Vagina (tissue), 2 donors: ENCODE data around the gene RAVER2. TPM values are rescaled to one million over a fixed set of nuclear protein-coding genes. Genes with fewer than 3 reads are reported as not detected.
"Not testable (repeated sequence)": the region's sequence is repeated elsewhere in the genome, so short reads cannot be mapped to it uniquely, and the experiment has no call there.

ENCODE experiments used
- DNase-seq, 2 donors: peaks; one replicate each; pipeline ENCODE4 v3.0.0-alpha.2; 2017; ENCODE audit errors: extremely low spot score in 2 of 2
- H3K27ac ChIP-seq: fragments of 200-600 bp; sonication (generic); one replicate; pipeline ENCODE4 v1.5.1; 2019
- H3K27me3 ChIP-seq: fragments of 200-600 bp; sonication (generic); one replicate; pipeline ENCODE4 v1.5.1; 2019
- H3K36me3 ChIP-seq, 2 donors: fragments of 200-600 bp; sonication (generic); one replicate each; pipeline ENCODE4 v1.5.1; 2017 to 2019
- H3K4me1 ChIP-seq: fragments of 200-600 bp; sonication (generic); one replicate; pipeline ENCODE4 v1.5.1; 2019
- H3K4me3 ChIP-seq, 2 donors: fragments of 200-600 bp; sonication (generic); 1 replicate in 1 of 2; 2 replicates in 1 of 2; pipeline ENCODE4 v1.5.1; 2016 to 2019
- H3K9me3 ChIP-seq: fragments of 200-600 bp; sonication (generic); one replicate; pipeline ENCODE4 v1.5.1; 2019
- POLR2A ChIP-seq, 2 donors: fragments of 450-650 bp; IDR thresholded peaks; one replicate each; pipeline ENCODE4 v1.6.1; 2017; ENCODE audit warnings: antibody characterized with exemption in 2 of 2, mild to moderate bottlenecking in 2 of 2, moderate library complexity in 2 of 2
- POLR2AphosphoS5 ChIP-seq, 2 donors: sonication (generic); formaldehyde crosslinking; IDR thresholded peaks; one replicate each; pipeline ENCODE4 v1.9.0; 2017; ENCODE audit warnings: antibody characterized with exemption in 2 of 2, mild to moderate bottlenecking in 2 of 2, low read depth in 1 of 2; ENCODE audit not compliant: insufficient read depth in 1 of 2
- intact Hi-C: fragments of 100-400 bp; cut with DNase I; formaldehyde crosslinking; loops from one replicate; pipeline ENCODE4 v1.15.1; 2023
- total RNA-seq: library from RNA; depleted of rRNA; stranded (reverse); fragments of >200 nt; gene quantifications from one replicate; pipeline ENCODE4 v1.2.3, GENCODE V29; 2016
- TF ChIP-seq, protein P1 (sequence below), 3 experiments: fragments of 450-650 bp in 2 of 3; fragments of 200-600 bp in 1 of 3; sonication (generic) in 1 of 3; IDR thresholded peaks; one replicate each; pipeline ENCODE4 v1.5.1; 2017 to 2019; ENCODE audit warnings: antibody characterized with exemption in 3 of 3, mild to moderate bottlenecking in 2 of 3, moderate library complexity in 2 of 3

RAVER2 gene
- total RNA-seq, 1 donor from 2014 or later = 15.0 TPM

DNA sequence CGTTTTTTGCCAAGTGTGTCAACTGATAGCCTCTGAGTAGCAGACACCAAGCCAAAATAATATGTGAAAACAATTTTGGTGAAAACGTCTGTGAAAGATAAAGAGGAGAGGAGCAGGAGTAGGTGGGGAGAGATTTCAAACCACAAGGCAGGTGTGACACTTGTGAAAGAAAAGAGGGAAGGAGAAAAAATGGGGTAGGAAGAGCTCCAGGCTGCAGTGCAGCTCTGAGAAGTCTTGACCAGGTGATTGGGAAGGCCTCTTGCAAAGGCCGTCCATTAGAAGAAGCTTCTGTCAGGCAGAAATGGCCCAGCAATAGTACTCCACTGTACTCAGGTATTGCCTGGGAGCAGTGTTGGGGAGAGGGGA, 10.6 kb upstream of the RAVER2 start:
- Histone ChIP-seq H3K27me3 (no peaks in the 10 kb centered on the region), H3K4me1 (no peaks in the 10 kb centered on the region), H3K9me3 (no peaks in the 10 kb centered on the region), H3K4me3 (no peak overlapping the region), H3K27ac (no peak overlapping the region), H3K36me3 (no peaks in the 10 kb centered on the region)
- no peak for DNase-seq
- TF ChIP-seq, protein P1, sequence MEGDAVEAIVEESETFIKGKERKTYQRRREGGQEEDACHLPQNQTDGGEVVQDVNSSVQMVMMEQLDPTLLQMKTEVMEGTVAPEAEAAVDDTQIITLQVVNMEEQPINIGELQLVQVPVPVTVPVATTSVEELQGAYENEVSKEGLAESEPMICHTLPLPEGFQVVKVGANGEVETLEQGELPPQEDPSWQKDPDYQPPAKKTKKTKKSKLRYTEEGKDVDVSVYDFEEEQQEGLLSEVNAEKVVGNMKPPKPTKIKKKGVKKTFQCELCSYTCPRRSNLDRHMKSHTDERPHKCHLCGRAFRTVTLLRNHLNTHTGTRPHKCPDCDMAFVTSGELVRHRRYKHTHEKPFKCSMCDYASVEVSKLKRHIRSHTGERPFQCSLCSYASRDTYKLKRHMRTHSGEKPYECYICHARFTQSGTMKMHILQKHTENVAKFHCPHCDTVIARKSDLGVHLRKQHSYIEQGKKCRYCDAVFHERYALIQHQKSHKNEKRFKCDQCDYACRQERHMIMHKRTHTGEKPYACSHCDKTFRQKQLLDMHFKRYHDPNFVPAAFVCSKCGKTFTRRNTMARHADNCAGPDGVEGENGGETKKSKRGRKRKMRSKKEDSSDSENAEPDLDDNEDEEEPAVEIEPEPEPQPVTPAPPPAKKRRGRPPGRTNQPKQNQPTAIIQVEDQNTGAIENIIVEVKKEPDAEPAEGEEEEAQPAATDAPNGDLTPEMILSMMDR (IDR thresholded peaks at IDR 0.05) = no peak
- TF ChIP-seq POLR2AphosphoS5 (IDR thresholded peaks at IDR 0.05; ENCODE audit: insufficient read depth in 1 of 2, low read depth in 1 of 2) (no peak), POLR2A (IDR thresholded peaks at IDR 0.05) (no peak)
- intact Hi-C loops = no loop called here

DNA sequence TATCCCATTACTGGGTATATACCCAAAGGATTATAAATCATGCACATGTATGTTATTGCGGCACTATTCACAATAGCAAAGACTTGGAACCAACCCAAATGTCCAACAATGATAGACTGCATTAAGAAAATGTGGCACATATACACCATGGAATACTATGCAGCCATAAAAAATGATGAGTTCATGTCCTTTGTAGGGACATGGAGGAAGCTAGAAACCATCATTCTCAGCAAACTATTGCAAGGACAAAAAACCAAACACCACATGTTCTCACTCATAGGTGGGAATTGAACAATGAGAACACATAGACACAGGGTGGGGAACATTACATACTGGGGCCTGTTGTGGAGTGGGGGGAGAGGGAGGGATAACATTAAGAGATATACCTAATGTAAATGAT, 4.2 kb upstream of the RAVER2 start:
- H3K4me3 ChIP-seq, H3K4me1 ChIP-seq, H3K27me3 ChIP-seq, DNase-seq, H3K9me3 ChIP-seq, H3K36me3 ChIP-seq, intact Hi-C loops, H3K27ac ChIP-seq: not testable (repeated sequence)

DNA sequence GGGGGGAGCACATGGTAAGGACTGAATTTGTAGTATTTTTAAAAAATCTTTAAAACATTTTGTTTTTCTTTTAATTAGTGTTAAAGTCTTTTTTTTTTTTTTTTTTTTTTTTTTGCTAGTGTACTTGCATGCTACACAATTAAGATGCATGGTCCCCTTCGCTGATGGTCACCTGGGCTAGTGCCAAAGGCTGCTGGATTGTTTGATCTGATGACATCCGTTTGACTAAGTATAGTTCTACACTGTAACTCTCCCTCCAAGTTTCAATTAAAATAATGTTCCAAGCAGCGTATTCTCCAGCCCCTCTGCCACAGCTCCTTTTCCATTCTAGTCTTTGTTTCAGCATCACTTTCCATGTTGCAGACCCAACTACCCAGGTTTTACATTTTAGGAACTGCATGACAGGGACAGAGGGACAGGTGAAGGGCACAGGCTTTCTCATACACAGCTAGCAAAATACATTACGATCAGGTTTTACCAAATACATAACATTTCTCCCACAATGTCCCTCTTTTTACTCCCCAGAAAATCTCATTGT, 852 bp upstream of the RAVER2 start:
- peak overlapping the region; percentile 81 to 95 for H3K4me3 ChIP-seq
- peak overlapping the region; percentile 92 for H3K27ac ChIP-seq
- intact Hi-C loops = no loop called here

DNA sequence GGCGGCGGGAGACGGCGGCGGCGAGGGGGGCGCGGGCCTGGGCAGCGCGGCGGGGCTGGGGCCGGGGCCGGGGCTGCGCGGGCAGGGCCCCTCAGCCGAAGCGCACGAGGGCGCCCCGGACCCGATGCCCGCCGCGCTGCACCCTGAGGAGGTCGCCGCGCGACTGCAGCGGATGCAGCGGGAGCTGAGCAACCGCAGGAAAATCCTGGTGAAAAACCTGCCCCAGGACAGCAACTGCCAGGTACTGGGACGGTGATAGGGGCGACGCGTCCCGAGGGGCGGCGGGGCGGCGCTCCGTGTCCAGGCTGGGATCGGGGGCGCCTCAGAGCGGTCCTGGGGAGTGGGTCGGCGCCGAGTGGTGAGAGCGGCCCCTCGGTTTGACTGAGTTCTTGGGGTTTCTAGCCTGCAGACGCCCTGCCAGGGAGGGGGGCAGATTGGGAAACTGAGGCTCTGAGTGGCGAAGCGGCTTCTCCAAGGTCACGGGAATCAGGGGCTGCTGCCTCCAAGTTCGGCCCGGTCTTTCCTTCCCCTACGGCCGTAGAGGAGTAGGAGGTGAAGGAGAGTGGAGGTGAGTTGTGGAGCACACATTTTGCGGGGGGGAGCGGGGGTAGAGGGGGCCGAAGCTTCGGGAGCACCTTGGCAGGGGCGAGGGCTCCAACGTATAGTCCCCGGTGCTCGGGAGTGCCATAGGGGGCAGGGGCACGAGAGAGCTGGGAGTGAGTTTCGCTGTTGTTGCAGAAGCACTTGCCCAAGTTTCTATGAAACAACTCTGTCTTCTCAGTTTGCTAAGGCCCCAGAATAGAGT, 508 bp downstream of the RAVER2 start:
- Histone ChIP-seq H3K27ac (peak overlapping the region; percentile 92), H3K4me3 (peak overlapping the region; percentile 81 to 95), H3K27me3 (no peaks in the 10 kb centered on the region), H3K36me3 (no peaks in the 10 kb centered on the region), H3K4me1 (peaks cover 34% of the 10 kb centered on the region), H3K9me3 (no peaks in the 10 kb centered on the region)
- intact Hi-C loops = no loop called here
- TF ChIP-seq POLR2AphosphoS5 (IDR thresholded peaks at IDR 0.05; ENCODE audit: insufficient read depth in 1 of 2, low read depth in 1 of 2) (no peak), POLR2A (IDR thresholded peaks at IDR 0.05) (no peak)
- TF ChIP-seq, protein P1 (IDR thresholded peaks at IDR 0.05) = no peak
- no peak for DNase-seq

More for the DNA sequence above, 852 bp upstream of the RAVER2 start:
- Histone ChIP-seq H3K36me3 (no peaks in the 10 kb centered on the region), H3K4me1 (peaks cover 33% of the 10 kb centered on the region), H3K27me3 (no peaks in the 10 kb centered on the region), H3K9me3 (no peaks in the 10 kb centered on the region)
- no peak for DNase-seq
- TF ChIP-seq POLR2AphosphoS5 (IDR thresholded peaks at IDR 0.05; ENCODE audit: insufficient read depth in 1 of 2, low read depth in 1 of 2) (no peak), POLR2A (IDR thresholded peaks at IDR 0.05) (no peak)
- TF ChIP-seq, protein P1 (IDR thresholded peaks at IDR 0.05) = no peak

DNA sequence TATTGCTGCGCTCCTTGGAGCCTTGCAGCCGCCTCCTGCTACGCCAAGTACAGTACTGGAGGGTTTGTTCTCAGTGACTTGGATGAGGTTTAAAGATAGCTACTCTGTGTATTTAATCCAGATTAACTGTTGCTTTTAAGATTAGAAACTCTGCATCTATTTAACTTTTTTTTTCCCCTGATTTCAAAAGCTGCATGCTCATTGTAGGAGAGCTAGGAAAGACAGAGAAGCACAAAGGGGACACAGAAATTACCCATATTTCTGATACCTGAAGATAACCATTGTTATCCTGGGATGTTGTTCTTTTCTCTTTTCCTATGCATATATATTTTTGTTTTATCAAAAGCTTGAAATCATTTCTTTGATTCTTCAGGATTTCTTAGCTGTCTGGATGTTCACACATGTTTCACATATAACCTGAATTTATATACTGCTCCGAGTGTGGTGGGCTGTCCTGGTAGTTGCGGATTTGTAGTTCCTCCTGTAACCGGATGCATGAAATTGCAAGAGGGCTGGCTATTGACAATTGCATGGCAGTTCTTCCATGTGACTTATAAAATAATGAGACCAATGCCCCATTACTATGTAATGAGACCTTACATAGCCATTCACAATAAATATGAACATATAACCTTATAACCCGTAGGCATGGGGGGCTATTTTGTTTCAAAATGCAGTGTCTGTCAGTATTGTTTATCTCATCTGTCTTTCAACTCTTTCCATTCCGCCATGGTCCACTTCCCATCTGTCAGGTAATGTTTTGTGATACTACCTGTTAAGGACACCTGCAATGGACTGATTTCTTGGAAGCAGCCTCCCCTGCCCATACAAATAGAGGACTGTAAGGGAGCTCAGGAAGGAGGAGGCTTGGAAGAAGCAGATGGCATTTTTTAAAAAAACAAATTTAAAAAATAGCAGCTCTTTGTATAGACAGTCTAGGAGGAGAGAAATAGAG, 1.4 kb downstream of the RAVER2 start:
- no peaks in the 10 kb centered on the region for H3K36me3 ChIP-seq
- peaks cover 34% of the 10 kb centered on the region for H3K4me1 ChIP-seq
- intact Hi-C loops = loop anchor here (2.0 kb wide), 1 partner anchor 63 kb away; no protein-coding TSS in a partner anchor
- H3K27me3 ChIP-seq = no peaks in the 10 kb centered on the region
- H3K27ac ChIP-seq = peak overlapping the region; percentile 92
- no peaks in the 10 kb centered on the region for H3K9me3 ChIP-seq
- peak overlapping the region; percentile 81 to 95 for H3K4me3 ChIP-seq
- TF ChIP-seq POLR2A (IDR thresholded peaks at IDR 0.05) (no peak), POLR2AphosphoS5 (IDR thresholded peaks at IDR 0.05; ENCODE audit: insufficient read depth in 1 of 2, low read depth in 1 of 2) (no peak)
- TF ChIP-seq, protein P1 (IDR thresholded peaks at IDR 0.05) = no peak
- no peak for DNase-seq
